Measurements from ENCODE around the gene RGS3.
A peak's percentile ranks its signal among the peaks of the same experiment; 100 is the strongest.

The RGS3 gene

GRCh38 chr9:113503613-113504211 is 40.2 kb downstream of the RGS3 start:
- TF ChIP-seq CTCF (IDR thresholded peaks at IDR 0.05; ENCODE audit: borderline replicate concordance, control extremely low read depth, extremely low read depth, insufficient read depth, missing control alignments) = no peak
- in situ Hi-C loops (cut with MboI; ENCODE audit: low sequenced_read_pairs, unreplicated experiment) = no loop called here
- DNase-seq (ENCODE audit: low spot score) = no peak

- in situ Hi-C loops (cut with MboI; ENCODE audit: low sequenced_read_pairs, unreplicated experiment) = no loop called here
- no peak for TF ChIP-seq CTCF (IDR thresholded peaks at IDR 0.05; ENCODE audit: borderline replicate concordance, control extremely low read depth, extremely low read depth, insufficient read depth, missing control alignments)
- DNase-seq (ENCODE audit: low spot score) = no peak
Measured at GRCh38 chr9:113504725-113505590, 41.4 kb downstream of the RGS3 start.

GRCh38 chr9:113506090-113506589 is 42.6 kb downstream of the RGS3 start:
- in situ Hi-C loops (cut with MboI; ENCODE audit: low sequenced_read_pairs, unreplicated experiment) = no loop called here
- DNase-seq (ENCODE audit: low spot score) = no peak

GRCh38 chr9:113507256-113507655 is 43.7 kb downstream of the RGS3 start:
- no peak for DNase-seq (ENCODE audit: low spot score)
- TF ChIP-seq CTCF (IDR thresholded peaks at IDR 0.05; ENCODE audit: borderline replicate concordance, control extremely low read depth, extremely low read depth, insufficient read depth, missing control alignments) = no peak
- in situ Hi-C loops (cut with MboI; ENCODE audit: low sequenced_read_pairs, unreplicated experiment) = no loop called here

More at GRCh38 chr9:113506090-113506589, 42.6 kb downstream of the RGS3 start:
- TF ChIP-seq CTCF (IDR thresholded peaks at IDR 0.05; ENCODE audit: borderline replicate concordance, control extremely low read depth, extremely low read depth, insufficient read depth, missing control alignments) = no peak

GRCh38 chr9:113508111-113508749 is 44.7 kb downstream of the RGS3 start:
- peak; percentile 31 for TF ChIP-seq CTCF (IDR thresholded peaks at IDR 0.05; ENCODE audit: borderline replicate concordance, control extremely low read depth, extremely low read depth, insufficient read depth, missing control alignments)
- in situ Hi-C loops (cut with MboI; ENCODE audit: low sequenced_read_pairs, unreplicated experiment) = no loop called here
- no peak for DNase-seq (ENCODE audit: low spot score)

- DNase-seq (ENCODE audit: low spot score) = no peak
- in situ Hi-C loops (cut with MboI; ENCODE audit: low sequenced_read_pairs, unreplicated experiment) = no loop called here
- no peak for TF ChIP-seq CTCF (IDR thresholded peaks at IDR 0.05; ENCODE audit: borderline replicate concordance, control extremely low read depth, extremely low read depth, insufficient read depth, missing control alignments)
Measured at GRCh38 chr9:113509463-113509862, 45.9 kb downstream of the RGS3 start.

Data from GM13976 (cell line).